AG10803 (cell line): ENCODE results near the gene MATN1.

Source experiments
- DNase-seq: peaks from one replicate; pipeline ENCODE4 v3.0.0; 2010; ENCODE audit warnings: low read depth
- H3K4me3 ChIP-seq: 2 replicates; pipeline ENCODE4 v1.5.1; 2011; ENCODE audit warnings: mild to moderate bottlenecking, low read length, control low read depth
- TF ChIP-seq, protein P1 (sequence below): conservative IDR thresholded peaks from 2 replicates; pipeline ENCODE4 v1.5.1; 2011; ENCODE audit warnings: mild to moderate bottlenecking, low read length, control low read depth, inconsistent platforms

The MATN1 gene

GRCh38 chr1:30682396-30683275 is 40.7 kb downstream of the MATN1 start:
- no peak for DNase-seq
- TF ChIP-seq, protein P1, sequence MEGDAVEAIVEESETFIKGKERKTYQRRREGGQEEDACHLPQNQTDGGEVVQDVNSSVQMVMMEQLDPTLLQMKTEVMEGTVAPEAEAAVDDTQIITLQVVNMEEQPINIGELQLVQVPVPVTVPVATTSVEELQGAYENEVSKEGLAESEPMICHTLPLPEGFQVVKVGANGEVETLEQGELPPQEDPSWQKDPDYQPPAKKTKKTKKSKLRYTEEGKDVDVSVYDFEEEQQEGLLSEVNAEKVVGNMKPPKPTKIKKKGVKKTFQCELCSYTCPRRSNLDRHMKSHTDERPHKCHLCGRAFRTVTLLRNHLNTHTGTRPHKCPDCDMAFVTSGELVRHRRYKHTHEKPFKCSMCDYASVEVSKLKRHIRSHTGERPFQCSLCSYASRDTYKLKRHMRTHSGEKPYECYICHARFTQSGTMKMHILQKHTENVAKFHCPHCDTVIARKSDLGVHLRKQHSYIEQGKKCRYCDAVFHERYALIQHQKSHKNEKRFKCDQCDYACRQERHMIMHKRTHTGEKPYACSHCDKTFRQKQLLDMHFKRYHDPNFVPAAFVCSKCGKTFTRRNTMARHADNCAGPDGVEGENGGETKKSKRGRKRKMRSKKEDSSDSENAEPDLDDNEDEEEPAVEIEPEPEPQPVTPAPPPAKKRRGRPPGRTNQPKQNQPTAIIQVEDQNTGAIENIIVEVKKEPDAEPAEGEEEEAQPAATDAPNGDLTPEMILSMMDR, result no peak
- no peak overlapping the region for H3K4me3 ChIP-seq

- H3K4me3 ChIP-seq, result no peak overlapping the region
- no peak for DNase-seq
- TF ChIP-seq, protein P1, result no peak
Observed at GRCh38 chr1:30681782-30682181, 41.6 kb downstream of the MATN1 start.

GRCh38 chr1:30680879-30681278 is 42.5 kb downstream of the MATN1 start:
- no peak for DNase-seq
- H3K4me3 ChIP-seq, result no peak overlapping the region
- TF ChIP-seq, protein P1, result no peak

DNA sequence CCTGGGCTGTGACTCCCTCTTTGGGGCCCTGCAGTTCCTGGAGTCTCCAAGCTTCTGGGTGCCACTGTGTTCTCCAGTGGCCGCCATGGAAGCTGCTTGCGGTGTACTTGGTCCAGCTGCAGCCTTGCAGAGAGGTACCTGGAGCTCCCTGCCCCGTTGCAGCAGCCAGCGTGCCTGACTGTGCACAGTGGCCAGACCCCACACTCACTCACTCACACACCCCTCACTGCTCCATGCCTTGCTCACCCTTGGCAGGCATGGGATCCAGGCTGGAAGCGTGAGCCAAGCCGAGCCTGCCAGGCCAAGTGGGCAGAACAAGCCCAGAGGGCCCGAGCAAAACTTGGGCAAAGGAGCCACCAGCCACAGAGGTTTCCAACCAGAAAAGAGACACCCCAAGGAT is 43.0 kb downstream of the MATN1 start:
- DNase-seq, result no peak
- TF ChIP-seq, protein P1, result no peak
- H3K4me3 ChIP-seq, result no peak overlapping the region

GRCh38 chr1:30679976-30680305 is 43.4 kb downstream of the MATN1 start:
- TF ChIP-seq, protein P1, result no peak
- no peak for DNase-seq
- no peak overlapping the region for H3K4me3 ChIP-seq

- no peak overlapping the region for H3K4me3 ChIP-seq
- no peak for DNase-seq
- TF ChIP-seq, protein P1, result no peak
Observed at GRCh38 chr1:30679201-30679975, 44.0 kb downstream of the MATN1 start.
